Stomach smooth muscle (tissue), 2 donors: ENCODE measurements around the gene ASL.
A peak's percentile ranks its signal among the peaks of the same experiment; 100 is the strongest.
"Not testable (repeated sequence)": the region's sequence is repeated elsewhere in the genome, so short reads cannot be mapped to it uniquely, and the experiment has no call there.

Experiments used
- H3K27ac ChIP-seq: one replicate; pipeline ENCODE4 v1.7.0; 2013; ENCODE audit warnings: mild to moderate bottlenecking, low read length, inconsistent platforms
- H3K27me3 ChIP-seq, 2 donors: one replicate each; pipeline ENCODE4 v1.7.0; 2013; ENCODE audit warnings: low read length in 2 of 2; ENCODE audit not compliant: insufficient read depth in 2 of 2, control insufficient read depth in 1 of 2
- H3K36me3 ChIP-seq, 2 donors: one replicate each; pipeline ENCODE4 v1.7.0; 2013; ENCODE audit warnings: low read length in 2 of 2; ENCODE audit not compliant: control insufficient read depth in 2 of 2, insufficient read depth in 2 of 2
- H3K4me1 ChIP-seq: one replicate; pipeline ENCODE4 v1.7.0; 2013; ENCODE audit warnings: low read length; ENCODE audit not compliant: control insufficient read depth, insufficient read depth
- H3K4me3 ChIP-seq, 2 donors: one replicate each; pipeline ENCODE4 v1.7.0; 2013; ENCODE audit warnings: low read length in 2 of 2
- H3K9ac ChIP-seq, 2 donors: one replicate each; pipeline ENCODE4 v1.7.0; 2013; ENCODE audit warnings: low read length in 2 of 2, mild to moderate bottlenecking in 1 of 2
- H3K9me3 ChIP-seq, 2 donors: one replicate each; pipeline ENCODE4 v1.7.0; 2013; ENCODE audit warnings: low read length in 2 of 2; ENCODE audit not compliant: control insufficient read depth in 2 of 2
- donor health status: healthy.
- donor health status: Pancreatic carcinoma.

ASL gene

DNA sequence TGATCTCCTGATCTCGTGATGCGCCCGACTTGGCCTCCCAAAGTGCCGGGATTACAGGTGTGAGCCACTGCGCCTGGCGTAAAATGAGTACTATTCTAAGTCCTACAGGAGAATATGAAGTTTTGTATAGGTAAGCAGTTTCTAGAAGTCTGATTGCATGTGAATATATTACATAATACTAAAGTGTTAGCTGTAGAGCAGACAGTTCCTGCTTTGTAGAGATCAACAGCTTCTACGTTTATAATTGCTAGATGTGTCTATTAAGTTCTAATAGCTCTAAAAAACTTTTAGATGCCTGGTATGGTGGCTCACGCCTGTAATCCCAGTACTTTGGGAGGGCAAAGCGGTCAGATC lies 47.5 kb downstream of the ASL start:
- H3K27ac ChIP-seq = no peak overlapping the region
- no peak overlapping the region for H3K9ac ChIP-seq
- H3K4me1 ChIP-seq = peaks cover 2% of the 10 kb centered on the region
- no peak overlapping the region for H3K4me3 ChIP-seq
- H3K36me3 ChIP-seq = peaks cover 2 to 4% of the 10 kb centered on the region in 2 donors
- H3K9me3 ChIP-seq = no peaks in the 10 kb centered on the region
- no peaks in the 10 kb centered on the region for H3K27me3 ChIP-seq

DNA sequence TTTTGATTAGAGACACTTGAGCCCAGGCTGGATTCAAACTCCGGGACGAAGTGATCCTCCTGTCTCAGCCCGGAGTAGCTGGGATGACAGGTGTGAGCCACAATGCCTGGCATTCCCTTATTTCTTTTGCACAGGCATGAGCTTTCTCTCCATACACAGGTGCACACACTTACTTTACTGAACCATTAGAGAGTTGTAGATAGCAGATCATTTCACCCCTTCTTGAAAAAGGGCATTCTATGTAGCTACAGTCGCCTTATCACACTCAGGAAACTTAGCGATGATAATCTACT lies 48.9 kb downstream of the ASL start:
- H3K27me3 ChIP-seq, H3K27ac ChIP-seq, H3K4me1 ChIP-seq: not testable (repeated sequence)

DNA sequence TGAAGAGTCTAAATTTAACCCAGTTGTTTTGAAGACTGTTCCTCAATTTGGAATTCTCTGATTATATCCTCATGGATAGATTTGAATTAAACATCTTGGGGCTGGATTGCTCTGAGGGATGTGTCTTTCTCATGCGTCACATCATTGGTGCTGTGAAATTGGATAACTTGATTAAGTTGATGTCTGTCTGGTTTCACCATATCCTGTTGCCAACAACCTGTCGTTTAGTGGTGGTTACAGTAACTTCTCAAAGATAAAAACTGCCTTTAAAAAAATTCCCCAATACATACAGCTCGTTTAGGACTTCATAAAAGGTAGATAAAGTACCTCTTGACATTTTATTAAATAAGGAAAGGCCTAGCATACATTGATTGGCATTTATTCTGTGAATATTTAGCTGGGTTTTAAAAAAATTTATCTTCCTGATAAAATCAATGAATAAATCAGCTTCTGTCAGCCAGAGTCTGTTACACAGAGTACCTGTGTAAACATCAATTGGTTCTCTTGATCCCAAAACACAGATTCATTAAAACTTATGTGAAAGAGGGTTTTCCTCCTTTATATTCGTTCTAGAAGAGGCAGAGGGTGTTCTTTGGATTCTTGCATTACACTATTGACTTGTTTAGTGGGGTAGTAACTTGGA lies 49.6 kb downstream of the ASL start:
- Histone ChIP-seq H3K36me3 (no peaks in the 10 kb centered on the region), H3K9ac (no peak overlapping the region), H3K4me3 (no peak overlapping the region), H3K9me3 (no peaks in the 10 kb centered on the region), H3K4me1 (no peaks in the 10 kb centered on the region), H3K27ac (no peak overlapping the region), H3K27me3 (no peaks in the 10 kb centered on the region)

More for the DNA sequence above, 48.9 kb downstream of the ASL start:
- not testable (repeated sequence) for H3K9ac ChIP-seq, H3K9me3 ChIP-seq, H3K36me3 ChIP-seq, H3K4me3 ChIP-seq

DNA sequence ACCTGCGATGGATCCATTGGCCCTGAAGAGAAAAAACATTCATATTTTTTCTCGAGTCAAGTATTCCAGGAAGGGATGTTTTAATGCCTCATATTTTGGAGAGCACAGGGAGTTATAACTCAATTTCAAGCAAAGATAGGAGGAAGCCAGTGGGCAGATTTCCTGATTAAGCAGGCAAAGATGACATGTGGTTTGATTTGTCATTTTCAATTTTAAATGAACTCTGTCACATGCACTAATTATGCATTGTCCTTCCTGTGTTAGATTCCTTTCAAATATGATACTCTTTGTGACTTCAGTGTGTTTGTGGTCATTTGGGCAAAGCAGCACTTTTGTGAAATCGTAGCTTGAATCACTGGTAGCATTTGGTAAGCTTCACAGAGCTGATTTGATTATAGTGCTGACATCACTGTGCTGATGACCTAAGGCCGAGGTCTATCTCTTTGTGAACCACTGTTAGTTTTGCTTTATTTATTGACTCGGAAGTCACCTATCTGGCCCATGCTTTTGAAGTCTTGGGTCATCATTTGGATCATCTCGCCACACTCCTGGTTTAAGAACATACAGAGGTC lies 50.2 kb downstream of the ASL start:
- not testable (repeated sequence) for H3K9ac ChIP-seq, H3K27me3 ChIP-seq, H3K9me3 ChIP-seq, H3K36me3 ChIP-seq, H3K4me3 ChIP-seq, H3K4me1 ChIP-seq, H3K27ac ChIP-seq

DNA sequence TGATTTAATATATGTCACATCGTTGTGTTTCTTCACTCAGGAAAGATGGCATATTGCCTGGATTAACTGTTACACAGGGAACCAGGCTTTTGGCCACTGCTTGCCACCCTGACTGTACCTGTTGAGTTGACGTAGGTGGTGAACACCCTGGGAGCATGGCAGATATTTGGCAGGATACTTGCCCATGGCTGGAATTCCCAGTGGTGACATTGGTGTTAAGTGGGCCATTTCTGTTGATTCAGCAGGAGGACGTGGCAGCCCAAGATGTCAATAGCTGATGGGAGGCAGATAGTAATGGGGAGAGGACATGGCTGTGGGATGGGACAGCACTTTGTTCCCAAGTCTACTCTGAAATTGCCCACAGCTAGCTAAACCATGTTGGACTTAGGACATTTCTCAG lies 51.6 kb downstream of the ASL start:
- not testable (repeated sequence) for H3K27me3 ChIP-seq, H3K4me3 ChIP-seq, H3K9ac ChIP-seq, H3K4me1 ChIP-seq, H3K27ac ChIP-seq, H3K9me3 ChIP-seq, H3K36me3 ChIP-seq

DNA sequence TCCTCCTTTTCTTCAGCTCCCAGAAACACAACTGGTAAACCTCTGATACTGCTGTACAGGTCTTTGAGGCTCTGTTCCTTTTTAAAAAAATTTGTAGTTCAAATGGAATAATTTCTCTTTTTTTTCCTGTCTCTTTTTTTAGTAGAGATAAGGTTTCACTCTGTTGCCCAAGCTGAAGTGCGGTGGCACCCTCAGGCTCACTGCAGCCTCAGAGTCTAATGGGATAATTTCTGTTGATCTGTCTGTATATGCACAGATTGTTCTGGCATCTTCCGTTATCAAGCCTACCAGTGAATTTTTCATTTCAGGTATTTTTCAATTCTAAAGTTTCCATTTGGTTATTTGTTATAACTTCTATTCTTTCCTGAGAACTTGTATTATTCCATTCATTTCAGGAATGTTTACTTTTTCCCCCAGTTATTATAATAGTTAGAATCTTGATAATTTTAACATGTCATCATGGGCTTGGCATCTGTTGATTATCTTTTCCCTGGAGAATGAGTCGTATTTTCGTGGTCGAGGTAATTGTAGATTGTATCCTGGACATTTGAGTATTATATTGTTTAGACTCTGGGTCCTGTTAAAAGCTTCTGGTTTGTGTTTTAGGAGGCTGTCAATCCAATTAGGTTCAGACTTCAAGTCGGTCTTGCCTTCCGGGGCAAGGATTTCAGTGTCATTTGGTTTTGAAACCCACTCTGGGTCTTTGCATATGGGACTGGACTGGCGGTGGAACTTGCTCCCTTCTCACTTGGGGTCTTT lies 63.6 kb downstream of the ASL start:
- no peaks in the 10 kb centered on the region for H3K27me3 ChIP-seq
- H3K4me3 ChIP-seq = no peak overlapping the region
- peaks cover 20 to 24% of the 10 kb centered on the region in 2 donors for H3K36me3 ChIP-seq
- peaks cover 15% of the 10 kb centered on the region for H3K4me1 ChIP-seq
- no peaks in the 10 kb centered on the region for H3K9me3 ChIP-seq
- H3K9ac ChIP-seq = no peak overlapping the region
- no peak overlapping the region for H3K27ac ChIP-seq

DNA sequence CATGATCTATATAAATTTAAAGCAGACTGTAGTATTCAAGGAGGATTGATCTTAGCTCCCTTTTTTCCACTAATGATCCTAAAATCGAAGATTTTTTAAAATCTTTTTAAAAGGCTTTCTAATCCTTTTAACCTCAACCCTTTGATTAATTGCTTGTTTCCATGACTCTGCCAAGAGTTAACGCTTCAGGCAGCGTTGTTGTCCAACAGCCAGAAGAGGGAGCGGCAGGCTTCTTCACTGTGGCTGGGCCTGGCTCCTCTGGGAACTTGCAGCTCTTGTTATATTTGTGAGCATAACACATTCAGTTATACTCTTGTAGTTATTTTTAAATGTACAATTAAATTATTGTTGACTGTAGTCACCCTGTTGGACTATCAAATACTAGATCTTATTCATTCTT lies 65.3 kb downstream of the ASL start:
- H3K27me3 ChIP-seq = no peaks in the 10 kb centered on the region
- peaks cover 22% of the 10 kb centered on the region for H3K4me1 ChIP-seq
- H3K9me3 ChIP-seq = no peaks in the 10 kb centered on the region
- H3K27ac ChIP-seq = peak overlapping the region; percentile 53
- peak overlapping the region in 1 of 2 donors; percentile 36 for H3K9ac ChIP-seq
- peaks cover 25 to 26% of the 10 kb centered on the region in 2 donors for H3K36me3 ChIP-seq
- H3K4me3 ChIP-seq = no peak overlapping the region

DNA sequence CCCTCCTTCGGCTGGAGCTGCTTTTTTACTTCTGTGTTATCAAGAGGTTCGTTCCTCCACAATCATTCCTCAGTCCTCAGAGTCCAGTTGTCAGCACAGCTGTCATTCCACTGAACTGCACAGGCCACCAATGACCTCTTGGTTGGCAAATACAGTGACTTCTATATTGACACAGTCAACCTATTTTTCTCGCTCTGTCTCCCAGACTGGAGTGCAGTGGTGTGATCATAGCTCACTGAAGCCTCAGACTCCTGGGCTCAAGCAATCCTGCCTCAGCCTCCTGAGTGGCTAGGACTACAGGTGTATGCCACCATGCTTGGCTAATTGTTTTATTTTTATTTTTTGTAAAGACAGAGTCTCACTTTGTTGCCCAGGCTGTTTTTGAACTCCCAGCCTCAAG lies 66.7 kb downstream of the ASL start:
- Histone ChIP-seq H3K9me3 (no peaks in the 10 kb centered on the region), H3K9ac (peak overlapping the region in 1 of 2 donors; percentile 51), H3K27ac (peak overlapping the region; percentile 53), H3K27me3 (no peaks in the 10 kb centered on the region), H3K36me3 (peaks cover 25 to 28% of the 10 kb centered on the region in 2 donors), H3K4me3 (no peak overlapping the region), H3K4me1 (peaks cover 22% of the 10 kb centered on the region)

DNA sequence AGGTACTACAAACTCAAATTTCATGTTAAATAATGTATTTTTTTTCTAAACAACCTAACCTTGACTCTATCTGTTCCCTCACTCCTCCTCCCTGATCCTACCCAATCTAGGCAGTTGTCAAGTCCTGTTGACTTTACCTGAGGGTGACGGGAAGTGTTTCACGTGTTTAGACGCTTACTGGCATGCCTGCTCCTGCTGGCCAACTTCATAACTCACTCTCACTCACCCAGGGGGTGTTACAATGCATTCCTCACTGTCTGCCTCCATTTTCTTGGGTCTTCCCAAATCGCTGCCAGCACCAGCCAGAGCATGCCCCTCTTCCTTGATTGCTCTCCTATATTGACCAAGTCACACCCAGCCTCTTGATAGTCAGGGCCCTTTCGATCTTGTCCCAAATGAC lies 67.4 kb downstream of the ASL start:
- H3K4me3 ChIP-seq = no peak overlapping the region
- peaks cover 25 to 30% of the 10 kb centered on the region in 2 donors for H3K36me3 ChIP-seq
- no peaks in the 10 kb centered on the region for H3K27me3 ChIP-seq
- no peak overlapping the region for H3K9ac ChIP-seq
- peaks cover 22% of the 10 kb centered on the region for H3K4me1 ChIP-seq
- H3K9me3 ChIP-seq = no peaks in the 10 kb centered on the region
- H3K27ac ChIP-seq = no peak overlapping the region
